HPDE6-E6E7 (cell line): Measurements from ENCODE around the gene MMD.
"Not testable (repeated sequence)": the region's sequence is repeated elsewhere in the genome, so short reads cannot be mapped to it uniquely, and the experiment has no call there.

Experiments used
- DNase-seq: peaks from one replicate; pipeline ENCODE4 v3.0.0; 2011; ENCODE audit warnings: missing footprints; ENCODE audit errors: extremely low spot score

MMD gene

DNA sequence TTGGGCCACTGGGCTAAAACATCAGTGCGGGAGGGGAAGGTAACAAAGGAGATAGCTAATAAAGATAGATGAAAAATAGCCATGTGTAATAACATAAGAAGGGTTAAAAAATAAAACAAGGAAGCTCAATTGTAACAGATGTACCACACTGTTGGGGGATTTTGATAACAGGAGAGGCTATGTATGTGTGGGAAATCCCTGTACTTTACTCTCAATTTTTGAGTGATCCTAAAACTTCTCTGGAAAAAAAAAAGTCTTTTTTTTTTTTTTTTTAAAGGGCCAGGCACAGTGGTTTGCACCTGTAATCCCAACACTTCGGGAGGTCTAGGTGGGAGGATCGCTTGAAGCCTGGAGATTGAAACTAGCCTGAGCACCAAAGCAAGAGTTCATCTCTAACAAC, 1.9 kb upstream of the MMD start:
- DNase-seq = no peak

DNA sequence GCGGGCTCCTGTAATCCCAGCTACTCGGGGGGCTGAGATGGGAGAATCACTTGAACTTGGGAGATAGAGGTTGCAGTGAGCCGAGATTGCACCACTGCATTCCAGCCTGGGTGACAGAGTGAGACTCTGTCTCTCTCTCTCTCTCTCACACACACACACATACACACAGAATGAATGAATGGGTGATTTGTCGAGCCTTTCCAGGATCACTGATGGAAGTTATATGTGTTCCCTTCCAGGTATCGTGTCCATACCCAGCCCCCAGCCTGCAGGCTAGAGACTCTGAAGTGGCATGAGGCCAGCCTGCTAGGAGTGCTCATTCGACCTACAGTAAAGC, 1.2 kb upstream of the MMD start:
- DNase-seq = not testable (repeated sequence)

DNA sequence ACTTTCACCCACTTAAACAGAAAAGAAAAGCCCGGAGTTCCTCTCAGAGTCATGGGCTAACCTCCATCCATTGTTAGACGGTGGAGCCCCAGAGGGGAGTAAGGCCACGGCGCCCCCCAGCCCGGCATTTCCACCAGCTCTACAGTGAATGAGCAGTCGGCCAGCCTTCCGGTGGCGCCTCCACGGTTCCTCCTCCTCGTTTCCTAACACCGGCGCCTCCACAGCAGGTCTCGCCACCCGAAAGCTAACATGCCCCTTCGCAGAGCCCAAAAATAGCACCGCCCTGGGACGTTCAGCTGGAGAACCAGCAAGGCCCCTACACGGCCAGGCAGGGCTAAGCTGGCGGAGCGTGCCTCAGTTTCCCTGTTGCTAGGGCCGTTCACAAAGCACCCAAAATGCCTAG, 858 bp downstream of the MMD start:
- DNase-seq = no peak

DNA sequence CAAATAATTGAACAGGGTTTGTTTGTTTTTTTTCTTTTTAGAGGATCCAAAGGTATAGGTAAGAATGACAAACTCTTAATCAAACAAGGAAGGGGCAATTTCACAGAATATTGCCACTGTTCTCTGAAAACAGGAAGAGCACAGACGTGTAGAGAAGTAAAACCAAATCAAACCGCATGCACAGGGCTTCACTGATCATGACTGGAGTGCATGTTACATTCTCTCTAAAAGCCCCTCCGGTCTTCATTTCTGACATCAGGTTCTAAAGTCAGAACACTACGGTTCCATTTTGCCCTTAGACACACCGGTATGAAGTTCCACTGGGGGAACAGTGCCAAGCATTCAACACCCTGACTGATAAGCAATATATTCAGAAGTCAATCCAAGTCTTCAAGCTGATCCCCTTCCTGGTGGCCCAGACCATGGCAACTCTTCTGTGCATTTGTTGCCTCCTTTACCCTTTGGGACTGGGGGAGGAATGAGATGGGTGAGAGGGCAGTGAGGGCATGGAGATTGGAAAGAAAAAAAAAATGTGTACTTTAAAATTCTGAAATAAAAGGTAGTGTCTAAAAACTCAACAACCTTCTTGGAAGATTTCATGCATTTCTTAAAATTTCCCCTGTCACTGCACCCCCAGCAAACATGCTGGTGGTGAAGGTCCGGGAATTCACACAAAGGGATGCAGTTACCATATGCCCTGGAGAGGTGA, 1.4 kb downstream of the MMD start:
- no peak for DNase-seq

DNA sequence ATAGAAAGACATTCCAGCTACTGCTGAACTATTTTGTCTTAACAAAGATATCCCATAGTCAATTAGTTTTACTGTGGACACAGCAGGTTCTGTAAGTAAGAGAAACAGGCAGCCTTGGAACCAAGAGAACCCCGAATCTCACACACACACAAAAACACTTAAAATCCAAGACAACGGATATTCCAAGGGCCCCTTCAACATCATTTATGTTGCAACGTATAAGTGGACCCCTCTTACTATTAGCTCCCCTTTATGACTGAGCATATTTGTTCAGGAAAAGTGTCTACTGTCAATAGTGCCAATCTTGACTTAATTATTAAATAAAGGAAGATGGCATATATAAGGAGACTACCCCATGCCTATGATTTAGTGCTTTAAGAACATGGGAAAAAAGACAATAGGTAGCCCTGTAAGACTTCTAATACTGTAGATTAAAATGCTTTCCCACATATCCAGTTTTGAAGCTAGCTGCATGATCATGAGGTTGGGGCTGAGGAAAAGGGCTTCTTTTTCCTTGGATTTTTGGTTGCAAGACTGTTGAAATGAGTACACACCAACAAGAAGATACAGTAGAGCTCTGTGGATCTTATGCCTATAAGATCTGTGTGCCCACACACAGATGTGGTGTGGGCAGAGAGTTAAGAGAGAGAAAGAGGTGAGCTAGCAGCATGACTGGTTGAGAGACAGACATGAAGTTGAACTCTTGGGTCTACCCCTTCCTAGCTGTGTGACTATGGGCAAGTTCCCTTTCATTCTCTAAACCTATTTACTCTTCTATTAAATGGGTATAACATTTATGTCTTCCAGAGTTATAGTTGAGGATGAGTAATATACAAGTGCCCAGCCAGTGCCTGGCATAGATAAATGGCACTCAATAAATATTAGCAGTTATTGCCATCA, 3.0 kb downstream of the MMD start:
- no peak for DNase-seq

DNA sequence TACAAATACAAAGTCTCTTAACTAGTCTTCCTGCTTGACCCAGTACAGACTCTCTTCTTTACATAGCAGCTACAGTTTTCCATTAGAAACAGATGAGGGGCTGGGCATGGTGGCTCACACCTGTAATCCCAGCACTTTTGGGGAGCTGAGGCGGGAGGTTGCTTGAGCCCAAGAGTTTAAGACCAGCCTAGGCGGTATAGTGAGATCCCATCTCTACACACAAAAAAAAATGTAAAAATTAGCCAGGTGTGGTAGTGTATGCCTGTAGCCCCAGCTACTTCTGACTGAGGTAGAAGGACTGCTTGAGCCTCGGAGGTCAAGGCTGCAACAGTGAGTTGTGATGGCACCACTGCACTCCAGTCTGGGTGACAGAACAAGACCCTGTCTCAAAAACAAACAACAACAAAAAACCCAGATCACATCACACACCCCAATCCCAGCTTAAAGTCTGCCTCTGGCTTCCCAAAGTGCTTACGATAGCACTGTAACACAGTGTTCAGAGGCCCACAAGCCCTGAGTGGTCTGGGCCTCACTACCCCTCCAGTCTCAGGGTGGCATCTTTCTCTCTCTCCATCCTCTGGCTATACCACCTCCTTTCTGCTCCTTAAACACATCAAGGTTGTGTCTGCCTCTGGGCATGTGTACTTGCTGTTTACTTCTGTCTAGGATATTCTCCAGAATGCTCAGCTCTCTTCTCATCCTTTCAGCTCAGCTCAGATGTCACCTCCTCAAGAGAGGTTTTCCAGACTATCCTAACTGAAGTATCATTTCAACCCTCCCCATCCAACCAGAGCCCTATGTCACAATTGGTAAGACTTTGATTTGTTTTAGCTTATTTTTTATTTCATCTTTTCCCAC, 4.0 kb downstream of the MMD start:
- DNase-seq = no peak

DNA sequence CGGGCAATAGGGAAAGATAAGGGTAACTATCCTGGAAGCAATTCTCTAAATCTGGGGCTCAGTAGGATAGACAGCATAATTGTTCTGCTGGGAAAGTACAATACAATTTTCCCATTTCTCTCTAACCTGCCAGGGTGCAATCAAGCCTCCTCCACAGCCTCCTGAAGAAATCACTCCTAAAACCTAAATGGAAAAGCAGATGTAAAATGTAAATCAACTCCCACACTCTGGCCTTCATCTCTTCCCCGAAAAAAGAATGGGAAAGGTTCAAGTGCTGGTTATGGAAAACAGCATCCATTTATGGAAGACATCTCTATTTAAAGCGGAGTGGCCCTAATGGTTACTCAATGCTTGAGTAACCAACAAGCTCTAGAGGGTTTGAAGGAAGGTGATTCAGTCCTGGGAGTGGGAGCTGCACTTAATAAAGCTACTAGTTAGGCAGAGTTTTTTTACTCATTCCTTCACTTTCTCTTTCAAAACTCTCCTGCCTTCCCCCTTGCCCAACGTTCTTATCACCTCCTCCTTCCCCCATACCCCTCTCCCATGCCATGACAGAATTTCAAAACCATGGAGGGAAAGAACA, 5.1 kb downstream of the MMD start:
- DNase-seq = no peak

DNA sequence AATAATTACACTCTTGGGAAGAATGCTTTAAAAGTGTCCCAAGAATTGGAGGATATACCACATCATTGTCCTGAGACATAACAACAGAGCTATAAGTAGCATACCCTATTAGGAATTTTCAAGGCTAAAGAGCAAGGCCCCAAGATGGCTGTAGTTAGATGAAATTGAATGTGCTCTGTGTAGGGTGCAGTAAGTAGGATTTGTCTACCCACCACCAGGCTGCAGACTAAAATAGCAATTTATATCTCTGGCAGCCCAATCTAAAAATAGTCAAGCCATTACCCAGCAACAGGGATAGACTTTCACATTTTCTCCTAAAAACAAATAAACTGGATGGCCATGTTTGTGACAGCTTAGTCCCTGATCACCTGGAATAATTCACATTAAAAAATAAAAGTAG, 5.6 kb downstream of the MMD start:
- DNase-seq = no peak

DNA sequence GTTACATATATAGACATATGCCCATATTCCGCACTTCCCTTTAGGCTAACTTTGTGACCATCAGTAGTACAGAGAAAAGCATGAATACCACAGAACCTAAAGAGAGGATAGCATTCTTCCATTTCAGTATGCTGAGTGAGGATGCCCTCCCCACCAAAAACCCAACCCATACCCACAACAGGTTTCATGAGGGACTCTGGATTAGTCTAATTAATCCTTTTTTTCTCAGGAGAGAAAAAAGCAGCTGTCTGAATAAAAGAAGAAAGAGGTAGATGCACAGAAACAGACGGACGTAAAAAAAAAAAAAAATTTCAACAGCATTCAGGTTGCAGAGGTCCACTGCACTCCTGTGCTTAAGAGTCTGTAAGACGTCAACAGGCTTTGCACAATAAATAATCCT, 6.7 kb downstream of the MMD start:
- DNase-seq = no peak

DNA sequence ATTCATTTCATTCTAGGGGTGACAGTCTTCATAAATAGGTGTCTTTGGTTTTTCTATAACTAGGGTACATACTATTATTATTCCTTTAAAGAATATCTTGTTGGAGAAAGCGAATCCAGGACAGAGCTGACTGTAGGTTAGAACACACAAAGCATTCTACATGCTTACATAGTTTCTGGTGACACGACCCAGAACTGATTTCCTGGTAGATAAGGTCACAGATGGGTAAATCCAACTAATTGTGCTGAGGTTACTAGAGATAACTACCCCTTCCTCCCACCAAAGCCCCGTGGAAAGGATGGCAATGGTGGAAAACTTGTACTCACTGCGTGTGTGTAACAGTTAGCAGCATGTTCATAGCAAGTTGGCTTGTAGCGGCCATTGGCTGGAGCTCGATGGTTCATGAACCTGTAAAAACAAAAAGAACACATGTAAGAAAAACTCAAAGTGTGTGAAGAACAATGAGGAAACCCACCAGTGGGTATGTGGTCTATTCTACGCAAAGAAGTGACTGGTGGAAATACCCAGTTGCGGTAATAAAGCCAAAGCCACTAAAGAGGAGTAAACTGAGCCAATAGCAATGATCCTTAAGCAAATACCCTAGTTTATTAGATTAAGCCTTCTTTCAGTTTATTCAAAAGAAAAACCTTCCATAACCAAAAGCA, 7.7 kb downstream of the MMD start:
- DNase-seq = no peak

DNA sequence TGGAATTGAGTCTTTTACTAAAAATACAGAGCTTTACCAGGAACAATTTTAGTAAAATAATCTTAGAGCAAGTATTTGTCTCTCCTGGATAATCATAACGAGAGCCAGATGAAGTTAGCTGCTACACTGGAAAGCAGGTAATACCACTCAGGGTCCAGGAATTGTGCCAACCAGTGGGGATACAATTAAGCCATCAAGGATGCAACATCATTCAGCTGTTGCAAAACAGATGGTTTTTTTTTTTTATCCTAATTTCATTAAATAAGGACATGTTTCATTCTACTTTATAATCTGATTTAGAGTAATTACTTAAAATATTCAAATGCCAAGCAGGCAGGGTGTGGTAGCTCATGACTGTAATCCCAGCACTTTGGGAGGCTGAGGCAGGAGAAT, 10.2 kb downstream of the MMD start:
- DNase-seq = no peak

DNA sequence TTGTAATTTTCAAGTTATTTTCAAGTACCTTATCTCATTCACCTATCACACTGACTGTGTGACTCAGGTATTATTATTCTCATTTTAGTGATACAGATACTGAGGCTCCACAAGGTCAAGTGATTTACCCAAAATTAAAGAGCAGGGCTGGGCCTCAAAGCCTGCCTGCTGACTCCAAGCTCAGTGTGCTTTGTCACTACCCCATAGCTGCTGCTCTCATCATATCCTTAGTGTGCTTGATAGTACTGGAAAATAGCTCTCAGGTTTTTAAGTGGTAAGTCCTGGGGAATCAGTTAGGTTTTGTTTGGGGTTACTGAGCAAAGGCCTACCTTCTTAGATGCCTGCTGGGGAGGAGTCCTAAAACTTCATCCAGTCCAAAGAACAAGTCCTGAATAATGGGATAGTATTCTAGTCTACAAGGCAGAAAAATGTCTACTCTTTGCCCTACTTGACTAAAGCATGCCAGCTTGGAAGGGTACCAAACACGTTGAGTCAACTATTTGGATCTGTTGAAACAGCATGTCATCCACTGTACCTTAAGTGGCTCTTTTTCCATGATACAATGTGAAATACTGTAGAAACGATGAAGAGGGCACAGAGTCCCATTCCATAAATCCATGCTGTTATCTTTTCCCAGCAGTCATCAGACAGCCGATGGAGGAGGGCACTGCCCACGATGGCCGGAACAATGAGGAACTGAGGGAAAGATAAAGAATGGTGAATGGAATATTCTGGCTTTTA, 10.7 kb downstream of the MMD start:
- DNase-seq = no peak

DNA sequence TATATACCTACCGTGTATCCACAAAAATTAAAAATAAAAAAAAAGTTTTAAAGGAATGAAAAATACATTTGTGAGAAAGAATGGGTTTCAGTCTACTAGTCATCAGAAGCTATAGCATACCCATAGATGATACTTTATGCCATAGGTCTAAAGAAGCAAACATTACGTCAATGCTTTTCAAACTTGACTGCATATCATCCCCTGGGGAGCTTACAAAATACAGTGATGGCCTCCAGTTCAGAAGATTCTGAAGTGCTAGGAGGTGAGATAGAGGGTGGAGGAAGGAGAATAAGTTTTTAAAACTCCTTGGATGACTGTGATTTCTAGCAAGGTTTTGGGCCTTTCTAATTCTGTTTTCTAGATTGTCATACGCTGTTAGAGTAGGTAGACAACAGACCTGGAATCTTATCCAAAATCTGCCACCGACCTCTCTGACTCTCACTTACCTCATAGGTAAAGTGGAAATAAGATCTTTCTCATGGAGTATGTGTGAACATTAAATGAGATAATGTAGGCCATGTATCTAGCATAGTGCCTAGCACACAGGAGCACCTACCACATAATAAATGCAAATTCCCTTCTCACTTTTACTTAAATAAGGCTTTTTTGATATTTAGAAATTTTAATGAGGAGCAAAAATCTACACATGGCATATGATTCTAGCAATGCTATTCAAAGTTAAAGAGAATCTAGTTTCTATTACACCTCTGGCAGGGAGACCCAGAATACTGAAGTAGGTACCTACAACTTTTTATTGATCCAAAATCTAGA, 12.4 kb downstream of the MMD start:
- no peak for DNase-seq

DNA sequence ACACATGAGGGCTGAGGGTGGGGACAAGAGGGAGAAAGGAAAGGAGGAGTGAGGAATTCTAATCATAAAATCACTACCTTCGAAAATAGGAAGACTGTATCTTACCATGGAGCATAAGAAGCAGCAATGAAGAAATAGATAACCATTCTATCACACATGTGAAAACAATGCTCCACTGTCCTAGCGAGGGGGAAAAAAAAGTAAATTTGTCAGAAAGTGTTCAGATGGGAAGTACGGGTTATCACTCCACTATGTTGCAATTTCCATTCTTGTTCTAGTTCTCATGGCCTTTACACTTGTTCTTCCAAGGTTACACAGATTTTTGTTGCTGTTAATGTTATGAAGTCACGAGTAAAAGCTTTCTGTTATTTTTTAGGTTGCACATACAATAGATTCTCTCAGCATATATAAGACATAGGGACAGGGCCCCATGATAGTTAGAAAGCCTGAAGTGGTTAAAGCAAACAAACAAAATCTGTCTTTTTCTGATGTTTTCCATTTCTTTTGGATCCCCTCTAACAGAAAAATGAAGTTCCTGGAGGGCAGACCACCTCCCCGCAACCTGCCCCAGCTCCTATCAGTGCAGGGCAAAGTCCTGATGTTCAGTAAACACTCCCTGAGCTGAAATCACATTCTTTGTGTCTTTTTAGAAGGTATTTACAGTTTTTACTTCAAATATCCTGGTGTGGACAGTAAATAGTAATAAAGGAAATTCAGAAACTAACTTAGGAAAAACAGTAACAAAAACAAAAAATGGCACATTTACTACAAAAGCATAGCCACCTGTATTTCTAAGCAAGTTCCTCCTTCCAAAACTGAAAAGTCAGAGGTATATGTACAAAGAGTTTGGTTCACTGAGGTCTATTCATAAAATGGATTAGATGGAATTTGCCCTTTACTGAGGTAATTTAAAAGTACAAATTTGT, 13.7 kb downstream of the MMD start:
- DNase-seq = no peak

DNA sequence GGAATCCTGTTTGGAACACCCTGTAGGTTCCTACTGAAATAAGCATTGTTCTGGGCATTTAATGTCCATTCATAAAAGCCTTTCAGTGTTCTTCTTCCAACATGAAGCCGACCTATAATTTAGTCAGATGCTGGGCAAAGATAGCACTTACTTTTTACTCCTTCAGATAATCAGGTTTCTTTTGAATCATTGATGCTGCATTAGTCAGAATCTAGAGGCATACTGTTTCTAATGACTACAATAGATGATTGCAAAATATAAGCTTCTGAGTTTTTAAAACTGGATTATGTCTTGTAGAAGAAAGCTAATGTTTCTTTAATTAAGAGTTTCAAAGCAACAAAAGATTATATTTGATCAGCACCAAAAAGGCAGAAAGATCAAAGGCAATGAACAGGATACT, 16.0 kb downstream of the MMD start:
- DNase-seq = no peak

DNA sequence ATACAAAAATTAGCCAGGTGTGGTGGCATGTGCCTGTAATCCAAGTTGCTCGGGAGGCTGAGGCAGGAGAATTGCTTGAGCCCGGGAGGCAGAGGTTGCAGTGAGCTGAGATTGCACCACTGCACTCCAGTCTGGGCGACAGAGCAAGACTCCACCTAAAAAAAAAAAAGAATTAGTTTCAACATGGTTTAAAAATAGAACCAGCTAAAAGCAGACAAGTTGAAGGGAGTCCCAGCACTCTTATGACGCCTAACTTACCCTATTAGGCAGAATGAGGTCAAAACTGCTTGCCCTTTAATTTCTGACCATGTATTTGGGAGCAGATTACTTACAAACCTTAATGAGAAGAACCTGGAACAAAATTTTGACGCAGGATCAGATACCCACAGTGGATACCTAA, 17.4 kb downstream of the MMD start:
- not testable (repeated sequence) for DNase-seq

DNA sequence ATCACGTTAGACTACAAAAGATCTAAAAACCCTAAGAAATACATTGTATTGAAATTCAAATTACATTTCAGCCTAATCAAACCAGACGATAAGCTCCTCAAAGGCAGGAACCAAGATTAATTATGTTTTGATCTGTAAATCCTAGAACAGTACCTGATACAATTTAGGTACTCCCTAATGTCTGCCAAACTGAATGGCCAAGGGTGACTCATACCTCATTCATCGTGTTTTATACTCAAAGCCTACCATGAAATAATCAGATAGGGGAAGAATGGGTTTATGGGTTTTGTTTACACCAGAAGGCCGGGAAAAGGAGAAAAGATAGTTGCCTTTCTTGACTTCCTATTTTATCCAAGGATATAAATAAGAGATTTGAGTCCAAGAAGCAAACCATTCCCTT, 19.3 kb downstream of the MMD start:
- no peak for DNase-seq

DNA sequence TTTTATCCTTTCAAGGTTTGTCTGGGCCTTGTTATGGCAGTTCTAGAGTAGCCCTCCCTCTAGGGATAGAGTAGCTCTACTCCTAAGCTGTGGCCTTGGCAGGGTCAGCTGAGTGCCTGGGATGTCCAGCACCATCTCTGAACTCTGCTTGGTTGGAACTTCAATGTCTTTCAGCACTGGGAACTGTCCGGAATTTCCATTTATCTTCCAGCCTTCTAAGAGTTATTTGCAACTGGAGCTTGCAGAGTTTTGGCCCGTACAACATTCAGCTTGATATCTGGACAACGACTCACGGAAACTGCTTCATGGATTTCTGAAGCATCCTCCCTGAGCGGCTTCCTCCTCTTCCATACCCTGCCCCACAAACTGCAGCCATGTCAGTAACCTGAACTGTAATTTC, 22.9 kb downstream of the MMD start:
- no peak for DNase-seq
